IMR-90 (cell line): Measurements from ENCODE around the gene MYO9B. TPM values are rescaled to one million over a fixed set of nuclear protein-coding genes. Genes with fewer than 3 reads are reported as not detected.

Experiments
- ATAC-seq: fragments of 200-7000 bp; cut with Tn5 transposase; 2 replicates; pipeline ENCODE4 v1.9.1; 2020; ENCODE audit warnings: low read depth, mild to moderate bottlenecking, moderate library complexity
- BruUV-seq: library from RNA; stranded (reverse); fragments of 400-500 nt; replicated peaks from 2 replicates; lab custom pipeline; 2021; lab: Mats Ljungman, UMichigan
- CTCF ChIA-PET: fragments of 300-600 bp; formaldehyde crosslinking; extraction: SDS; loops from one replicate; lab custom pipeline; 2021; ENCODE audit warnings: antibody characterized with exemption; lab: Yijun Ruan, JAX
- POLR2A ChIA-PET: fragments of 300-600 bp; sonication (Branson Sonifier 250); formaldehyde crosslinking; loops from one replicate; lab custom pipeline; 2022; ENCODE audit warnings: antibody characterized with exemption; ENCODE audit not compliant: unreplicated experiment; lab: Charles Lee
- DNase-seq: peaks from one replicate; pipeline ENCODE4 v3.0.0; 2013
- H2AFZ ChIP-seq: replicated peaks from 2 replicates; pipeline ENCODE3; 2013; ENCODE audit warnings: low read length, mild to moderate bottlenecking; ENCODE audit not compliant: poor library complexity
- H2AK5ac ChIP-seq: 2 replicates; pipeline ENCODE4 v1.6.1; 2013; ENCODE audit warnings: low read depth, low read length, inconsistent platforms
- H2AK9ac ChIP-seq: replicated peaks from 2 replicates; pipeline ENCODE3; 2013; ENCODE audit warnings: mild to moderate bottlenecking, low read depth, low read length, moderate library complexity; ENCODE audit not compliant: poor library complexity
- H2BK120ac ChIP-seq: 2 replicates; pipeline ENCODE4 v1.6.1; 2013; ENCODE audit warnings: low read depth, low read length, inconsistent platforms
- H2BK15ac ChIP-seq: 3 replicates; pipeline ENCODE4 v1.6.1; 2013; ENCODE audit warnings: low read depth, low read length, inconsistent platforms
- H2BK20ac ChIP-seq: 2 replicates; pipeline ENCODE4 v1.6.1; 2013; ENCODE audit warnings: low read depth, mild to moderate bottlenecking, inconsistent platforms, low read length, moderate library complexity
- H2BK5ac ChIP-seq: 2 replicates; pipeline ENCODE4 v1.6.1; 2013; ENCODE audit warnings: mild to moderate bottlenecking, low read depth, low read length, inconsistent platforms; ENCODE audit not compliant: poor library complexity, severe bottlenecking
- H3K14ac ChIP-seq: replicated peaks from 2 replicates; pipeline ENCODE4 v1.6.1; 2013; ENCODE audit warnings: low read depth, low read length, inconsistent platforms
- H3K18ac ChIP-seq: 2 replicates; pipeline ENCODE4 v1.6.1; 2013; ENCODE audit warnings: low read depth, low read length, control low read depth
- H3K23ac ChIP-seq: 2 replicates; pipeline ENCODE4 v1.6.1; 2013; ENCODE audit warnings: low read depth, low read length, inconsistent platforms
- H3K27ac ChIP-seq: 2 replicates; pipeline ENCODE4 v1.5.1; 2013; ENCODE audit warnings: mild to moderate bottlenecking, control low read depth, low read length; ENCODE audit not compliant: insufficient read depth
- H3K27me3 ChIP-seq: 2 replicates; pipeline ENCODE4 v1.6.1; 2013; ENCODE audit warnings: low read length; ENCODE audit not compliant: control insufficient read depth, insufficient read depth
- H3K36me3 ChIP-seq: 2 replicates; pipeline ENCODE4 v1.6.1; 2013; ENCODE audit warnings: low read length, mixed read lengths; ENCODE audit not compliant: control insufficient read depth, insufficient read depth
- H3K4ac ChIP-seq: 2 replicates; pipeline ENCODE4 v1.6.1; 2013; ENCODE audit warnings: low read depth, low read length, inconsistent platforms
- H3K4me1 ChIP-seq: 2 replicates; pipeline ENCODE4 v1.6.1; 2013; ENCODE audit warnings: low read length, mixed read lengths; ENCODE audit not compliant: control insufficient read depth, insufficient read depth
- H3K4me2 ChIP-seq: 2 replicates; pipeline ENCODE4 v1.6.1; 2013; ENCODE audit warnings: low read depth, mild to moderate bottlenecking, control low read depth, low read length, moderate library complexity
- H3K4me3 ChIP-seq: 2 replicates; pipeline ENCODE4 v1.5.1; 2013; ENCODE audit warnings: low read depth, mild to moderate bottlenecking, control low read depth, low read length, moderate library complexity; ENCODE audit not compliant: insufficient read depth
- H3K56ac ChIP-seq: 2 replicates; pipeline ENCODE4 v1.6.1; 2013; ENCODE audit warnings: low read length, inconsistent platforms; ENCODE audit not compliant: insufficient read depth; ENCODE audit errors: extremely low read depth
- H3K79me1 ChIP-seq, 2 experiments: 2 replicates each; pipeline ENCODE4 v1.6.1; 2013; ENCODE audit warnings: low read length in 2 of 2, inconsistent platforms in 1 of 2, low read depth in 1 of 2
- H3K9ac ChIP-seq: 2 replicates; pipeline ENCODE4 v1.6.1; 2013; ENCODE audit warnings: low read depth, low read length, control low read depth
- H3K9me1 ChIP-seq: 2 replicates; pipeline ENCODE4 v1.6.1; 2013; ENCODE audit warnings: low read length, inconsistent platforms; ENCODE audit not compliant: insufficient read depth
- H3K9me3 ChIP-seq: 2 replicates; pipeline ENCODE4 v1.6.1; 2013; ENCODE audit warnings: low read length; ENCODE audit not compliant: control insufficient read depth, insufficient read depth
- H4K20me1 ChIP-seq: 2 replicates; pipeline ENCODE4 v1.6.1; 2013; ENCODE audit warnings: low read length, inconsistent platforms; ENCODE audit not compliant: insufficient read depth
- H4K5ac ChIP-seq: 2 replicates; pipeline ENCODE4 v1.6.1; 2013; ENCODE audit warnings: mild to moderate bottlenecking, low read depth, low read length, control low read depth
- H4K8ac ChIP-seq, 2 experiments: 2 replicates each; pipeline ENCODE4 v1.6.1; 2013; ENCODE audit warnings: low read depth in 2 of 2, low read length in 2 of 2, control low read depth in 1 of 2, inconsistent platforms in 1 of 2
- H4K91ac ChIP-seq: 2 replicates; pipeline ENCODE4 v1.6.1; 2013; ENCODE audit warnings: low read depth, low read length, inconsistent platforms; ENCODE audit not compliant: insufficient read depth
- CEBPB ChIP-seq: IDR thresholded peaks from 2 replicates; pipeline ENCODE4 v1.6.1; 2012; ENCODE audit warnings: low read depth, low read length, improper control_type of control experiment
- CHD1 ChIP-seq: IDR thresholded peaks from 2 replicates; pipeline ENCODE4 v1.6.1; 2012; ENCODE audit warnings: low read depth, low read length, improper control_type of control experiment
- CTCF ChIP-seq: conservative IDR thresholded peaks from 2 replicates; pipeline ENCODE4 v1.5.1; 2012; ENCODE audit warnings: mild to moderate bottlenecking, low read depth, low read length, improper control_type of control experiment
- FOS ChIP-seq: fragments of 150-350 bp; IDR thresholded peaks from 2 replicates; pipeline ENCODE4 v1.6.1; 2016; ENCODE audit warnings: low read depth, low read length
- MAFK ChIP-seq: IDR thresholded peaks from 2 replicates; pipeline ENCODE4 v1.6.1; 2012; ENCODE audit warnings: low read depth, low read length, improper control_type of control experiment
- MAZ ChIP-seq: IDR thresholded peaks from 2 replicates; pipeline ENCODE4 v1.6.1; 2012; ENCODE audit warnings: low read depth, mild to moderate bottlenecking, low read length, improper control_type of control experiment, moderate library complexity, borderline replicate concordance
- MXI1 ChIP-seq: IDR thresholded peaks from 2 replicates; pipeline ENCODE4 v1.6.1; 2012; ENCODE audit warnings: low read depth, mild to moderate bottlenecking, low read length, moderate library complexity, borderline replicate concordance
- POLR2A ChIP-seq: IDR thresholded peaks from 2 replicates; pipeline ENCODE4 v1.6.1; 2012; ENCODE audit warnings: mild to moderate bottlenecking, low read depth, low read length
- RAD21 ChIP-seq: IDR thresholded peaks from 2 replicates; pipeline ENCODE4 v1.6.1; 2012; ENCODE audit warnings: low read length, improper control_type of control experiment
- SMC3 ChIP-seq: fragments of 150-350 bp; IDR thresholded peaks from 2 replicates; pipeline ENCODE4 v1.6.1; 2016; ENCODE audit warnings: low read depth, mild to moderate bottlenecking, antibody characterized with exemption, low read length, moderate library complexity
- USF2 ChIP-seq: fragments of 150-350 bp; IDR thresholded peaks from 2 replicates; pipeline ENCODE4 v1.6.1; 2017; ENCODE audit warnings: mild to moderate bottlenecking, antibody characterized with exemption, low read length, low read depth
- WGBS, 2 experiments: methylation state at CpG; one replicate each; pipeline versions ENCODE4 v1.1.5 to v1.1.7; 2013; ENCODE audit warnings: missing lambda C conversion rate in 2 of 2; ENCODE audit not compliant: insufficient read length in 1 of 2; ENCODE audit errors: extremely low coverage in 2 of 2; 5-methylcytosine and 5-hydroxymethylcytosine counted together
- dilution Hi-C: fragments of 300-500 bp; cut with HindIII; formaldehyde crosslinking; loops from one replicate; pipeline ENCODE4 v1.14.3; 2018; ENCODE audit warnings: low sequenced_read_pairs; ENCODE audit not compliant: unreplicated experiment
- in situ Hi-C: fragments of 300-500 bp; cut with MboI; formaldehyde crosslinking; loops from 3 replicates; pipeline ENCODE4 v1.14.3; 2019; ENCODE audit warnings: low sequenced_read_pairs, inconsistent platforms, mixed read lengths
- intact Hi-C: fragments of 100-400 bp; cut with micrococcal nuclease; formaldehyde crosslinking; loops from 2 replicates; pipeline ENCODE4 v1.10.0; 2022
- polyA plus RNA-seq, 3 experiments: library from polyadenylated mRNA; depleted of rRNA; stranded (reverse); fragments of >200 nt; gene quantifications; 2 replicates each; pipeline ENCODE4 v1.2.3, GENCODE V29; 2012; ENCODE audit warnings: low replicate concordance in 1 of 3
- total RNA-seq: library from RNA; depleted of rRNA; stranded (reverse); fragments of >200 nt; gene quantifications from 2 replicates; pipeline ENCODE4 v1.2.3, GENCODE V29; 2012

The MYO9B gene
- total and polyA plus RNA-seq, 2 of the 4 experiments (the other 2 are of a cell fraction): 61.8 to 77.8 TPM

GRCh38 chr19:17026706-17027534, 48.7 kb upstream of the MYO9B start, which contains the start of gene CPAMD8:
CPAMD8 (minus strand) TSS chr19:17026810; CDS start chr19:17026642, 168 bp downstream.
- intact Hi-C loops: no loop called here

More at GRCh38 chr19:17026706-17027534, 48.7 kb upstream of the MYO9B start, which contains the start of gene CPAMD8:
- 3% methylated on average over 21 of the region's 67 CpGs; no CpG with 5 or more reads in 1 of the 2 experiments for WGBS, 2 experiments
- Histone ChIP-seq H3K9me1 (no peaks in the 10 kb centered on the region), H3K79me1 (no peaks in the 10 kb centered on the region), H2BK120ac (no peak within 1 kb of the TSS), H3K9me3 (peaks cover 12% of the 10 kb centered on the region), H3K4ac (no peak within 1 kb of the TSS), H2BK15ac (no peak within 1 kb of the TSS), H4K20me1 (no peaks in the 10 kb centered on the region), H4K8ac (no peak within 1 kb of the TSS), H3K56ac (no peak within 1 kb of the TSS), H3K18ac (no peak within 1 kb of the TSS), H2BK5ac (no peak within 1 kb of the TSS), H3K23ac (no peak within 1 kb of the TSS), H2AFZ (peak within 1 kb of the TSS; percentile 26), H2AK9ac (no peak within 1 kb of the TSS), H2AK5ac (no peak within 1 kb of the TSS), H3K27me3 (peaks cover 46% of the 10 kb centered on the region), H2BK20ac (no peak within 1 kb of the TSS), H3K9ac (no peak within 1 kb of the TSS), H4K91ac (no peak within 1 kb of the TSS), H3K4me2 (peak within 1 kb of the TSS; percentile 21; the same call in 1 of the 2 replicates), H3K14ac (no peak within 1 kb of the TSS), H3K36me3 (no peaks in the 10 kb centered on the region), H3K4me1 (peaks cover 2% of the 10 kb centered on the region; the same call in 1 of the 2 replicates), H4K5ac (no peak within 1 kb of the TSS), H3K27ac (no peak within 1 kb of the TSS), H3K4me3 (no peak within 1 kb of the TSS)
- CTCF ChIA-PET: no interaction called here
- POLR2A ChIA-PET: no interaction called here
- in situ Hi-C loops: no loop called here
- no TSS peak for BruUV-seq
- no peak for DNase-seq
- dilution Hi-C loops: no loop called here
- TF ChIP-seq RAD21 (no peak), MXI1 (no peak), USF2 (no peak), SMC3 (no peak), CTCF (no peak), MAFK (no peak), CEBPB (no peak), MAZ (no peak), POLR2A (no peak), CHD1 (no peak), FOS (no peak)
- no peak for ATAC-seq
